ENCODE data around the gene SELENON. TPM values are rescaled to one million over a fixed set of nuclear protein-coding genes. Genes with fewer than 3 reads are reported as not detected.

The SELENON gene
- total RNA-seq, 1 experiment from 2014 or later = 90.9 TPM

DNA sequence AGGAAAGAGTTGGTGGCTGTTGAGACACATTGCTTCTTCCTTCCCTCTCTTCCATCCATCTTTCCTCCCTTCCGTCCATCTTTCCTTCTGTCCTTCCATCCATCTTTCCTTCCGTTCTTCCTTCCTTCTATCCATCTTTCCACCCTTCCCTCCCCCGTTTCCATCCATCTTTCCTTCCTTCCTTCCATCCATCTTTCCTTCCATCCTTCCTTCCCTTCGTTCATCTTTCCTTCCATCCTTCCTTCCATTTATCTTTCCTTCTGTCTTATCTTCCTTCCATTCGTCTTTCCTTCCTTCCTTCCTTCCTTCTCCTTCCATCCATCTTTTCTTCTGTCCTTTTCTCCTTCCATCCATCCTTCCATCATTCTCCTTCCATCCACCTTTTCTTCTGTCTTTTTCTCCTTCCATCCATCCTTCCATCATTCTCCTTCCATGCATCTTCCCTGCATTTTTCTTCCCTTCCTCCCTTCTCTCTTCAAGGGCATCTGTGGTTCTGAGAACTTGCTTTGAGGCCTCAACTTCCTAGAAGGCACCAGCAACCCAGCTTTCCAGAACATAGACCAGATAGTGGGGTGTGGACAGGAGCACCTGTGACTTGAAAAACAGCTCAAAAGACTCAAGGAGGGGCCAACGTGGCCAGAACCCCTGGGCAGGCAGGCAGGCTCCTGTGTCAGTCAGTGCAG lies 48.9 kb upstream of the SELENON start:
- Histone ChIP-seq H2BK15ac (ENCODE audit: low read depth, low read length) (no peak overlapping the region), H2BK120ac (ENCODE audit: low read depth, low read length, poor library complexity, severe bottlenecking) (no peak overlapping the region), H3K9ac (ENCODE audit: extremely low read depth, insufficient read length, low read length) (no peak overlapping the region), H2BK12ac (ENCODE audit: insufficient read length, low read depth, low read length) (no peak overlapping the region), H4K20me1 (ENCODE audit: control insufficient read depth, insufficient read depth, insufficient read length) (no peaks in the 10 kb centered on the region), H3K18ac (ENCODE audit: insufficient read length, low read depth, low read length) (no peak overlapping the region), H4K8ac (replicated peaks; ENCODE audit: insufficient read length, low read depth, low read length) (no peak overlapping the region), H4K5ac (ENCODE audit: insufficient read length, low read depth, low read length) (no peak overlapping the region), H2AK5ac (ENCODE audit: insufficient read length, low read length) (no peak overlapping the region), H2BK20ac (ENCODE audit: low read depth, low read length, poor library complexity, severe bottlenecking) (no peak overlapping the region), H3K9me3 (ENCODE audit: control insufficient read depth, low read depth, low read length) (no peaks in the 10 kb centered on the region), H3K27me3 (ENCODE audit: insufficient read depth, low read length) (no peaks in the 10 kb centered on the region), H3K14ac (ENCODE audit: insufficient read depth, low read length) (no peak overlapping the region), H3K4me2 (ENCODE audit: insufficient read depth, insufficient read length, low read length) (no peak overlapping the region), H3T11ph (ENCODE audit: low read length) (no peak overlapping the region), H3K79me1 (ENCODE audit: insufficient read depth, low read depth, low read length, poor library complexity, severe bottlenecking) (no peaks in the 10 kb centered on the region), H3K56ac (ENCODE audit: insufficient read length, low read depth, low read length) (no peak overlapping the region), H3K23me2 (ENCODE audit: insufficient read length, low read depth, low read length, poor library complexity, severe bottlenecking) (no peaks in the 10 kb centered on the region), H3K23ac (ENCODE audit: insufficient read length, low read depth, low read length) (no peak overlapping the region), H2BK5ac (ENCODE audit: insufficient read length, low read length) (no peak overlapping the region), H4K91ac (ENCODE audit: insufficient read length, low read depth, low read length) (no peak overlapping the region), H3K4me1 (ENCODE audit: insufficient read depth, low read length) (peaks cover 5% of the 10 kb centered on the region; the same call in 1 of the 2 replicates), H3K79me2 (ENCODE audit: insufficient read depth, low read length) (no peaks in the 10 kb centered on the region), H2AFZ (ENCODE audit: low read length) (no peak overlapping the region), H3K4ac (ENCODE audit: low read depth, low read length) (no peak overlapping the region), H3K27ac (ENCODE audit: insufficient read length, low read depth, low read length) (no peak overlapping the region)
- no peak overlapping the region for H3K27ac Mint-ChIP-seq
- peaks cover 2% of the 10 kb centered on the region; the same call in 1 of the 2 replicates for H3K27me3 Mint-ChIP-seq (ENCODE audit: low read depth)
- no peak for DNase-seq
- 100% methylated on average over 5 of the region's 6 CpGs for WGBS (ENCODE audit: extremely low coverage, insufficient read length, low lambda C conversion rate)
- no peak overlapping the region for H3K4me3 Mint-ChIP-seq
- H3K9me3 Mint-ChIP-seq = no peaks in the 10 kb centered on the region
- H3K4me1 Mint-ChIP-seq = peaks cover 32 to 39% of the 10 kb centered on the region in 2 experiments
- H3K36me3 Mint-ChIP-seq (ENCODE audit: insufficient read depth in 1 of 3, low read depth in 3 of 3) = no peaks in the 10 kb centered on the region; a peak in 1 of 7 replicates
- TF ChIP-seq, protein P1, sequence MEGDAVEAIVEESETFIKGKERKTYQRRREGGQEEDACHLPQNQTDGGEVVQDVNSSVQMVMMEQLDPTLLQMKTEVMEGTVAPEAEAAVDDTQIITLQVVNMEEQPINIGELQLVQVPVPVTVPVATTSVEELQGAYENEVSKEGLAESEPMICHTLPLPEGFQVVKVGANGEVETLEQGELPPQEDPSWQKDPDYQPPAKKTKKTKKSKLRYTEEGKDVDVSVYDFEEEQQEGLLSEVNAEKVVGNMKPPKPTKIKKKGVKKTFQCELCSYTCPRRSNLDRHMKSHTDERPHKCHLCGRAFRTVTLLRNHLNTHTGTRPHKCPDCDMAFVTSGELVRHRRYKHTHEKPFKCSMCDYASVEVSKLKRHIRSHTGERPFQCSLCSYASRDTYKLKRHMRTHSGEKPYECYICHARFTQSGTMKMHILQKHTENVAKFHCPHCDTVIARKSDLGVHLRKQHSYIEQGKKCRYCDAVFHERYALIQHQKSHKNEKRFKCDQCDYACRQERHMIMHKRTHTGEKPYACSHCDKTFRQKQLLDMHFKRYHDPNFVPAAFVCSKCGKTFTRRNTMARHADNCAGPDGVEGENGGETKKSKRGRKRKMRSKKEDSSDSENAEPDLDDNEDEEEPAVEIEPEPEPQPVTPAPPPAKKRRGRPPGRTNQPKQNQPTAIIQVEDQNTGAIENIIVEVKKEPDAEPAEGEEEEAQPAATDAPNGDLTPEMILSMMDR (conservative IDR thresholded peaks at IDR 0.05) = no peak

Data from H9 (cell line).